H9 (cell line): Measurements from ENCODE around the gene EPHA4. TPM values are rescaled to one million over a fixed set of nuclear protein-coding genes. Genes with fewer than 3 reads are reported as not detected.

ENCODE experiments used
- DNase-seq: peaks from one replicate; pipeline ENCODE4 v3.0.0-alpha.2; 2017
- H2AFZ ChIP-seq: one replicate; pipeline ENCODE4 v1.6.1; 2013; ENCODE audit warnings: mild to moderate bottlenecking, low read length, control low read depth, moderate library complexity
- H2AK5ac ChIP-seq: 2 replicates; pipeline ENCODE4 v1.6.1; 2013; ENCODE audit warnings: low read length, control low read depth, mixed read lengths; ENCODE audit not compliant: insufficient read length
- H2BK120ac ChIP-seq: one replicate; pipeline ENCODE4 v1.6.1; 2013; ENCODE audit warnings: low read depth, mild to moderate bottlenecking, low read length, control low read depth, inconsistent platforms; ENCODE audit not compliant: poor library complexity, severe bottlenecking
- H2BK12ac ChIP-seq: 2 replicates; pipeline ENCODE4 v1.6.1; 2013; ENCODE audit warnings: low read length, control low read depth, mixed read lengths, low read depth; ENCODE audit not compliant: insufficient read length
- H2BK15ac ChIP-seq: 2 replicates; pipeline ENCODE4 v1.6.1; 2013; ENCODE audit warnings: low read depth, low read length, control low read depth
- H2BK20ac ChIP-seq: one replicate; pipeline ENCODE4 v1.6.1; 2013; ENCODE audit warnings: low read depth, mild to moderate bottlenecking, low read length, control low read depth, inconsistent platforms; ENCODE audit not compliant: poor library complexity, severe bottlenecking
- H2BK5ac ChIP-seq: 2 replicates; pipeline ENCODE4 v1.6.1; 2013; ENCODE audit warnings: low read length, control low read depth, mixed read lengths; ENCODE audit not compliant: insufficient read length
- H3K14ac ChIP-seq: 2 replicates; pipeline ENCODE4 v1.6.1; 2013; ENCODE audit warnings: low read length, control low read depth; ENCODE audit not compliant: insufficient read depth
- H3K18ac ChIP-seq: 2 replicates; pipeline ENCODE4 v1.6.1; 2013; ENCODE audit warnings: low read depth, mild to moderate bottlenecking, mixed read lengths, low read length, control low read depth; ENCODE audit not compliant: insufficient read length
- H3K23ac ChIP-seq: 2 replicates; pipeline ENCODE4 v1.6.1; 2013; ENCODE audit warnings: low read length, control low read depth, mixed read lengths, low read depth; ENCODE audit not compliant: insufficient read length
- H3K23me2 ChIP-seq: 2 replicates; pipeline ENCODE4 v1.6.1; 2013; ENCODE audit warnings: low read depth, mild to moderate bottlenecking, mixed read lengths, low read length, control low read depth; ENCODE audit not compliant: insufficient read length, poor library complexity, severe bottlenecking
- H3K27ac ChIP-seq: 2 replicates; pipeline ENCODE4 v1.5.1; 2013; ENCODE audit warnings: low read length, control low read depth, mixed read lengths, low read depth; ENCODE audit not compliant: insufficient read length
- H3K27me3 ChIP-seq: 2 replicates; pipeline ENCODE4 v1.6.1; 2013; ENCODE audit warnings: low read length, control low read depth, inconsistent platforms; ENCODE audit not compliant: insufficient read depth
- H3K4ac ChIP-seq: 2 replicates; pipeline ENCODE4 v1.6.1; 2013; ENCODE audit warnings: low read depth, mild to moderate bottlenecking, control low read depth, inconsistent platforms, low read length, moderate library complexity
- H3K4me1 ChIP-seq: 2 replicates; pipeline ENCODE4 v1.6.1; 2013; ENCODE audit warnings: low read length, control low read depth, inconsistent platforms; ENCODE audit not compliant: insufficient read depth
- H3K4me2 ChIP-seq: 2 replicates; pipeline ENCODE4 v1.6.1; 2013; ENCODE audit warnings: low read length, control low read depth, mixed read lengths; ENCODE audit not compliant: insufficient read length, insufficient read depth
- H3K56ac ChIP-seq: 2 replicates; pipeline ENCODE4 v1.6.1; 2013; ENCODE audit warnings: low read depth, mild to moderate bottlenecking, mixed read lengths, low read length, control low read depth; ENCODE audit not compliant: insufficient read length
- H3K79me1 ChIP-seq: 2 replicates; pipeline ENCODE4 v1.6.1; 2013; ENCODE audit warnings: low read depth, mild to moderate bottlenecking, moderate library complexity, low read length, control low read depth, inconsistent platforms; ENCODE audit not compliant: insufficient read depth, poor library complexity, severe bottlenecking
- H3K79me2 ChIP-seq: 2 replicates; pipeline ENCODE4 v1.6.1; 2013; ENCODE audit warnings: low read length, control low read depth, inconsistent platforms; ENCODE audit not compliant: insufficient read depth
- H3K9ac ChIP-seq: 2 replicates; pipeline ENCODE4 v1.6.1; 2013; ENCODE audit warnings: low read length, control low read depth, mixed read lengths; ENCODE audit not compliant: insufficient read length; ENCODE audit errors: extremely low read depth
- H3K9me3 ChIP-seq: one replicate; pipeline ENCODE4 v1.6.1; 2013; ENCODE audit warnings: low read depth, low read length, inconsistent platforms; ENCODE audit not compliant: control insufficient read depth
- H3T11ph ChIP-seq: one replicate; pipeline ENCODE4 v1.6.1; 2013; ENCODE audit warnings: mild to moderate bottlenecking, low read length, control low read depth, inconsistent platforms
- H4K20me1 ChIP-seq: one replicate; pipeline ENCODE4 v1.6.1; 2013; ENCODE audit not compliant: control insufficient read depth, insufficient read length, insufficient read depth
- H4K5ac ChIP-seq: 2 replicates; pipeline ENCODE4 v1.6.1; 2013; ENCODE audit warnings: low read depth, mild to moderate bottlenecking, mixed read lengths, low read length, control low read depth; ENCODE audit not compliant: insufficient read length
- H4K8ac ChIP-seq: replicated peaks from 2 replicates; pipeline ENCODE4 v1.6.1; 2013; ENCODE audit warnings: low read length, control low read depth, mixed read lengths, low read depth; ENCODE audit not compliant: insufficient read length
- H4K91ac ChIP-seq: 2 replicates; pipeline ENCODE4 v1.6.1; 2013; ENCODE audit warnings: low read depth, mild to moderate bottlenecking, moderate library complexity, mixed read lengths, low read length, control low read depth; ENCODE audit not compliant: insufficient read length
- H3K27ac Mint-ChIP-seq, 3 experiments: 2 replicates in 2 of 3; 3 replicates in 1 of 3; pipeline ENCODE4 v1.8.0; 2020 to 2021; ENCODE audit warnings: mixed read lengths in 3 of 3, mild to moderate bottlenecking in 1 of 3, moderate library complexity in 1 of 3
- H3K27me3 Mint-ChIP-seq: 2 replicates; pipeline ENCODE4 v1.8.0; 2021; ENCODE audit warnings: low read depth, mild to moderate bottlenecking, moderate library complexity, mixed read lengths
- H3K36me3 Mint-ChIP-seq, 3 experiments: 2 replicates in 2 of 3; 3 replicates in 1 of 3; pipeline ENCODE4 v1.8.0; 2020 to 2021; ENCODE audit warnings: low read depth in 3 of 3, mixed read lengths in 3 of 3; ENCODE audit not compliant: insufficient read depth in 1 of 3
- H3K4me1 Mint-ChIP-seq, 2 experiments: 2 replicates each; pipeline ENCODE4 v1.8.0; 2020; ENCODE audit warnings: mixed read lengths in 2 of 2
- H3K4me3 Mint-ChIP-seq, 2 experiments: 2 replicates in 1 of 2; 3 replicates in 1 of 2; pipeline ENCODE4 v1.8.0; 2020 to 2021; ENCODE audit warnings: mild to moderate bottlenecking in 2 of 2, mixed read lengths in 2 of 2, moderate library complexity in 1 of 2
- H3K9me3 Mint-ChIP-seq, 2 experiments: 2 replicates in 1 of 2; 3 replicates in 1 of 2; pipeline ENCODE4 v1.8.0; 2020; ENCODE audit warnings: mild to moderate bottlenecking in 2 of 2, mixed read lengths in 2 of 2, moderate library complexity in 1 of 2
- WGBS: extraction: QIAGEN DNeasy Blood & Tissue Kit; methylation state at CpG from one replicate; pipeline ENCODE4 v1.1.7; 2013; ENCODE audit warnings: missing lambda C conversion rate, low lambda C conversion rate, mixed read lengths; ENCODE audit not compliant: insufficient read length; ENCODE audit errors: extremely low coverage; 5-methylcytosine and 5-hydroxymethylcytosine counted together
- total RNA-seq: library from RNA; stranded (reverse); gene quantifications from 2 replicates; pipeline ENCODE4 v1.2.1, GENCODE V29; 2021
- TF ChIP-seq, protein P1 (sequence below): fragments of 200-600 bp; sonication (generic); conservative IDR thresholded peaks from 3 replicates; pipeline ENCODE4 v1.8.0; 2021; ENCODE audit warnings: antibody characterized with exemption, mild to moderate bottlenecking

Gene EPHA4
- total RNA-seq, 1 experiment from 2014 or later = 25.1 TPM

DNA sequence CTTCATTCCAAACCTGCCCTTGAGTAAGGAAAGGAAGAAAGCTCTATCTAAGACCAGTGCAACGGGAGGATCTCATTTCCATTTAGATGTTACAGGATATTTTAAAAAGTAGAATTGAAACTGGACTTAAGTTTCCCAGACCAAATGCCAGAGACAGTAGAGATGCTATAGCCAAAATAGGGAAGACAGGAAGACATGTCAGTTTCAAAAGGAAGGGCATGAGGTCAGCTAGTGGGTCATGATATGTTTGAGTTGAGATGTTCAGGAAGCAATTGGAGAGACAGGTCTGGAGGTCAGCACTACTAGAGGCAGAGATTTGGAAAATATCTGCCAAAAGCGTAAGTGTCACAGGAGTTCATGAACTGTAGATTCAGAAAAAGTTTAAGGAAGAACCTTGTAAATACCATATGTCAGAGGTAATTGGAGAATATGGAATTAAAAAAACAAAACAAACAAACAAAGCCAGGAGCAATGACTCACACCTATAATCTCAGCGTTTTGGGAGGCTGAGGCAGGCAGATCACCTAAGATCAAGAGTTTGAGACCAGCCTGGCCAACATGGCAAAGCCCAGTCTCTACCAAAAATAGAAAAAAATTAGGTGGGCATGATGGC is 50.8 kb downstream of the EPHA4 start:
- Histone ChIP-seq H2AK5ac (no peak overlapping the region), H4K8ac (no peak overlapping the region), H3K27me3 (no peaks in the 10 kb centered on the region), H3K9me3 (no peaks in the 10 kb centered on the region), H3K9ac (no peak overlapping the region), H3K56ac (no peak overlapping the region), H3K4ac (no peak overlapping the region), H3K14ac (no peak overlapping the region), H3K4me2 (no peak overlapping the region), H2AFZ (no peak overlapping the region), H2BK5ac (no peak overlapping the region), H3K23ac (no peak overlapping the region), H3K79me2 (no peaks in the 10 kb centered on the region), H4K20me1 (no peaks in the 10 kb centered on the region), H4K5ac (no peak overlapping the region), H4K91ac (no peak overlapping the region), H3K27ac (no peak overlapping the region), H2BK15ac (no peak overlapping the region), H3K4me1 (peaks cover 6% of the 10 kb centered on the region; the same call in 1 of the 2 replicates), H3K23me2 (no peaks in the 10 kb centered on the region), H3K79me1 (no peaks in the 10 kb centered on the region), H2BK120ac (no peak overlapping the region), H2BK12ac (no peak overlapping the region), H2BK20ac (no peak overlapping the region), H3T11ph (no peak overlapping the region), H3K18ac (no peak overlapping the region)
- H3K4me3 Mint-ChIP-seq = no peak overlapping the region
- peaks cover 28 to 34% of the 10 kb centered on the region in 2 experiments for H3K4me1 Mint-ChIP-seq
- H3K9me3 Mint-ChIP-seq = no peaks in the 10 kb centered on the region
- TF ChIP-seq, protein P1, sequence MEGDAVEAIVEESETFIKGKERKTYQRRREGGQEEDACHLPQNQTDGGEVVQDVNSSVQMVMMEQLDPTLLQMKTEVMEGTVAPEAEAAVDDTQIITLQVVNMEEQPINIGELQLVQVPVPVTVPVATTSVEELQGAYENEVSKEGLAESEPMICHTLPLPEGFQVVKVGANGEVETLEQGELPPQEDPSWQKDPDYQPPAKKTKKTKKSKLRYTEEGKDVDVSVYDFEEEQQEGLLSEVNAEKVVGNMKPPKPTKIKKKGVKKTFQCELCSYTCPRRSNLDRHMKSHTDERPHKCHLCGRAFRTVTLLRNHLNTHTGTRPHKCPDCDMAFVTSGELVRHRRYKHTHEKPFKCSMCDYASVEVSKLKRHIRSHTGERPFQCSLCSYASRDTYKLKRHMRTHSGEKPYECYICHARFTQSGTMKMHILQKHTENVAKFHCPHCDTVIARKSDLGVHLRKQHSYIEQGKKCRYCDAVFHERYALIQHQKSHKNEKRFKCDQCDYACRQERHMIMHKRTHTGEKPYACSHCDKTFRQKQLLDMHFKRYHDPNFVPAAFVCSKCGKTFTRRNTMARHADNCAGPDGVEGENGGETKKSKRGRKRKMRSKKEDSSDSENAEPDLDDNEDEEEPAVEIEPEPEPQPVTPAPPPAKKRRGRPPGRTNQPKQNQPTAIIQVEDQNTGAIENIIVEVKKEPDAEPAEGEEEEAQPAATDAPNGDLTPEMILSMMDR = no peak
- H3K36me3 Mint-ChIP-seq = no peaks in the 10 kb centered on the region
- H3K27ac Mint-ChIP-seq = no peak overlapping the region
- WGBS = no CpG with 5 or more reads among the region's 3 CpGs
- DNase-seq = no peak
- no peaks in the 10 kb centered on the region for H3K27me3 Mint-ChIP-seq
